Dedifferentiated amniotic fluid mesenchymal stem cell (primary cell): ENCODE measurements around the gene TAAR6.
"Not testable (repeated sequence)": the region's sequence is repeated elsewhere in the genome, so short reads cannot be mapped to it uniquely, and the experiment has no call there.

Experiments used
- DNase-seq: peaks from one replicate; pipeline ENCODE4 v3.0.0-alpha.2; 2016; ENCODE audit errors: extremely low spot score

Gene TAAR6, protein sequence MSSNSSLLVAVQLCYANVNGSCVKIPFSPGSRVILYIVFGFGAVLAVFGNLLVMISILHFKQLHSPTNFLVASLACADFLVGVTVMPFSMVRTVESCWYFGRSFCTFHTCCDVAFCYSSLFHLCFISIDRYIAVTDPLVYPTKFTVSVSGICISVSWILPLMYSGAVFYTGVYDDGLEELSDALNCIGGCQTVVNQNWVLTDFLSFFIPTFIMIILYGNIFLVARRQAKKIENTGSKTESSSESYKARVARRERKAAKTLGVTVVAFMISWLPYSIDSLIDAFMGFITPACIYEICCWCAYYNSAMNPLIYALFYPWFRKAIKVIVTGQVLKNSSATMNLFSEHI

DNA sequence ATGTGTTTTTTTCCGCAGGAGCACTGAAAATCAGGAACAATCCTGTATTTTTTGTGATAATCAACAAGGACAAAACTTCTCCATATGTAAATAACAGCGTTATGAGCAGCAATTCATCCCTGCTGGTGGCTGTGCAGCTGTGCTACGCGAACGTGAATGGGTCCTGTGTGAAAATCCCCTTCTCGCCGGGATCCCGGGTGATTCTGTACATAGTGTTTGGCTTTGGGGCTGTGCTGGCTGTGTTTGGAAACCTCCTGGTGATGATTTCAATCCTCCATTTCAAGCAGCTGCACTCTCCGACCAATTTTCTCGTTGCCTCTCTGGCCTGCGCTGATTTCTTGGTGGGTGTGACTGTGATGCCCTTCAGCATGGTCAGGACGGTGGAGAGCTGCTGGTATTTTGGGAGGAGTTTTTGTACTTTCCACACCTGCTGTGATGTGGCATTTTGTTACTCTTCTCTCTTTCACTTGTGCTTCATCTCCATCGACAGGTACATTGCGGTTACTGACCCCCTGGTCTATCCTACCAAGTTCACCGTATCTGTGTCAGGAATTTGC is at the start of gene TAAR6:
Gene TAAR6 (plus strand): TSS at position 102 of the 557 bp plus-strand sequence. CDS start 0 bp downstream, at position 102.
- no peak for DNase-seq

DNA sequence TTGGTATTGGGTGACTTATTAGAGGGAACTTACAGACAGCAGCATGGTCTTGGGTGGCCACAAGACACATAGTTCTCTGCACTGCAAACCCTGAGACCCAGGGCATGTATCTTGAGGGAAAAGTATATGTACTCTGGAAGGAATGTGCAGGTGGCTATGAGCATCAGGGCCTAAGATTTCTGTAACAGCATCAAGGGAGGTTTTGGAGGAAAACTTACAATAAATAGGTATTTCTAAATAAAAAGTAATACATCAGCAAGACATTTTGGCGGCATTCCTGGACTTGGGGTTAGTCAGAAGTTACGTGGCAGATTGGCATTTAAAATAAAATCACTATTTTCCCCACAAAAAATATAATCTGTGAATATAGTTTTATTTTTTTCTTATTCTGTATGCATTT is 49.2 kb upstream of the TAAR6 start:
- DNase-seq = no peak

DNA sequence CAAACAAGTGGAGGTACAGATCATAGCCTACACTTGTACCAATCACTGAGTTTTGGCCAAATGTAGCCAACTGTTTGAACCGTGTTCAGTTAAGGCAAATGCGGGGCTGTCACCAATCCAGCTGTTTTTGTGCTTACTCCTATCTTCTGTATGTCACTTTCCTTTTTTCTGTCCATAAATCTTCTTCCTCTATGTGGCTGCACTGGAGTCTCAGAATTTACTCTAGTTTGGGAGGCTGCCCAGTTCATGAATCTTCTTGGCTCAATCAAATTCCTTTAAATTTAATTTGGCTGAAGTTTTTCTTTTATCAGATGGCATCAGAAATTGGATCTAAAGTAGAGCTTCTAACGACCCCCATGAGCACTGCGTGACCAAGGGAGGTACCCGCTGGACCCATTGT is 45.5 kb upstream of the TAAR6 start:
- no peak for DNase-seq

DNA sequence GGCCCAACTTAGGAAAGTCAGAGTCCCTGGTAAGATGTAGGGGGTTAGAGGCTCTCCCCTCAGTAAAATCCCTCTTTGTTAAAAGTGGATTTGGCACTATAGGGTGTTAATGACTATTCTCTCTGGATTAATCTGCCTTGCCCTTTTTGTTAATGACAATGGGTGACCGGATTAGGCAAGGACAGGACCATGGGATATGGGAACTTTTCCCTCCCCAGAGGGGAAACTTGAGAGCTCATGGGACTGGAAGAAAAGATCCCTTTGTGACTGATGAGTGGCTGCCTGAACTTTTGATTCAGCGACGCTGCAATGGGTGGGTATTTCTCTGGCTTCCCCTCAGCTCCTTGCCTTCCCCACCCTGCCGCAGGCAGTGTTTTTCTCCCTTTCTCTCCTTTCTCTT is 44.3 kb upstream of the TAAR6 start:
- no peak for DNase-seq

DNA sequence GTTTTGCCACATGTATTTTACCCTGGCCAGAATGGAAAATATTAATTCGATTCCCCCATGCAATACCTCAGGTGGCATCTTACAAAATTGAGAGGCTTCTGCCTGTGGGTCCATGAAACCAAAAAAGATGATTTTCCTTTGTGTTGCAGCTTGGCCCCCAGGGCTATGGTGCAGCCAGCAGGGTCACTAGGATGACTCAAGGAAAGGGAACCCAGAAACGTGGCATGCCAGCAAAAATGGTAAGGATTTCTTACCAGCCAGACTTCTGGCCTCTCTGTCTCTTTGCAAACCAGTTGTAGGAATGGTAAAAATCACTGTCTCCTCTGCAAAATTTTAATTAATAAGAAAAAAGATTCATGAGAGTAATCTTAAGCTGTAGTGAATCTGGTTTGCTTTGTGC is 43.7 kb upstream of the TAAR6 start:
- no peak for DNase-seq

DNA sequence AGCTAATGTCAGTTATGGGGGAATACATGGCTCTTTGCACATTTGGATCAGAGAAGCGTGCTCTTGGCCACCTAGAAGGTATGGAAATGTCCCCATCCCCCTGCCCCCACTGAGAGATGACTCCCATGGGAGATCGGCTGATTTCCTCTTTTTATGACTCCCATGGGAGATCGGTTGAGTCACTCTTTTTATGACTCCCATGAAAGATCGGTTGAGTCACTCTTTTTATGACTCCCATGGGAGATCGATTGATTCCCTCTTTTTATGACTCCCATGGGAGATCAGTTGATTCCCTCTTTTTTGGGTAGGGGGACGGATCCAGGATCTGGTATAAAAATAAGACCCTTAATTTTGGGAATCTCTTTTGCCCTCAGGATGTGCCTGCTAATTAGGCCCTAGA is 42.3 kb upstream of the TAAR6 start:
- DNase-seq = no peak

DNA sequence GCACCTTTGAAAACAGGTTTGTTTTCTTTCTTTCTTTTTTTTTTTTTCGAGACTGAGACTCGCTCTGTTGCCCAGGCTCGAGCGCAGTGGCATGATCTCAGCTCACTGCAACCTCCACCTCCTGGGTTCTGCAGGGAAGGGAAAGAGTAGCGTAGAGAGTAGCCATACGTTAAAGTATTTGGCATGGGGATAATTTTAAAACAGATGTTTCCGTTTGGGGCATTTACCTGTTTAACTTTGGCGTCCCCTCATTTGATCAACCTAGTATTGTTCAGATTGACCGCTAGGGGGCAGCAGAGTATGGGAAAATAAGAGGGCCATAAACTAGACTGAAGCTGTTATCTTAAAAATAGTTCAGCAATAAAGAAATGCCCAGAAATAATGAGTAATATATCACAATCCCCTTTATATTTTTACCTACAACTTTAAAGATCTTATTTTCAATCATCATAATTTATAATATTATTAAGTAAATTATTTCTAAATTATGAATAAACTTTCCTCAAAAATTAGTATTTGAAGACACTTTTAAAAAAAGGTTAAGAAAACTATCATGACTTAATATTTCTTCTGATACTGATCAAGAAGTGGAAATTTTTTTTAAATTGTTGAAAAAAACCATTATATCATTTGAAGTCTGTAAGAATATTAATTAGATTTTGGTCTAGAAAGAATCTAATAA is 39.7 kb upstream of the TAAR6 start:
- peak; percentile 49 for DNase-seq

DNA sequence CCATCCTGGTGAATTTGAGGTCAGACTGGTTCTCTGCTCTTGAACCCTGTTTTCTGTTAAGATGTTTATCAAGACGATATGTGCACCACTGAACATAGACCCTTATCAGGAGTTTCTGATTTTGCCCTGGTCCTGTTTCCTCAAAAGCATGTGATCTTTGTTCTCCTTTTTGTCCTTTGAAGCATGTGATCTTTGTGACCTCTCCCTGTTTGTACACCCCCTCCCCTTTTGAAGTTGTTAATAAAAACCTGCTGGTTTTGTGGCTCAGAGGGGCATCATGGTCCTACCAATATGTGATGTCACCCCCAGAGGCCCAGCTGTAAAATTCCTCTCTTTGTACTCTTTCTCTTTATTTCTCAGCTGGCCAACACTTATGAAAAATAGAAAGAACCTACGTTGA is 35.6 kb upstream of the TAAR6 start:
- DNase-seq = not testable (repeated sequence)

DNA sequence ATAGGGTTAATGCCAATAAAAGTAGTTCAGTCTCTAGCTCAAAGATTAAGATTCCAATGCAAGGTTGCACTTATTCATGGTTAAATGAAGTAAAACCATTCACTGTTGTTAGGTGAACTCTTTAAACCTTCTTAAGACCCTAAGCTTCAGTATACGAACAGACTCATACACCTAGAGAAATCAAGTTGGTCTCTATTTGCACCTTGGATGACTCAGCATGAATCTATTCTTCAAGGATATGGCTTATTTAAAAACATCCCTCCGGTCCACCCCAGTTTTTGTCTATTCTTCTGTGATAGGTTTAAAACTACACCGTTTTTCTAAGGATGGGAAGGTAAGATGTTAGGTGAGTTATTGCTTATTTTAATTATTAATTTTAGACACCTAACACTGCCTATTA is 33.0 kb upstream of the TAAR6 start:
- no peak for DNase-seq

DNA sequence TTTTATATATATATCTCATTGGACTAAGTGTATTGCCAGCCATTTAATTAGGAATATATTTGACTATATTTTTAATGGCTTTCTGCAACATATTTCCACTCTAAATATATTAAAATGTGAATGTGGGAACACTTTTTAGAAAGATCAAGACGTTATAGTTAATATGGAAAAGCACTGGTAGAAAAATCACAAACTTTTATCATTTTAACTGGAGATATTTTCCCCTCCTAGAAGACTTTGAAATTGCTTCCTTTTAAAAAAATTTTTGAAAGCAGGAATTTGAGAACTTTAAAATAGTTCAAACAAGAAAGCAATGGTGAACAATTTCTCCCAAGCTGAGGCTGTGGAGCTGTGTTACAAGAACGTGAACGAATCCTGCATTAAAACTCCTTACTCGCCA is 32.1 kb upstream of the TAAR6 start, which contains the start of gene TAAR9:
Gene TAAR9 (plus strand): TSS at position 301 of the 400 bp plus-strand sequence. CDS start 13 bp downstream, at position 314.
- no peak for DNase-seq

DNA sequence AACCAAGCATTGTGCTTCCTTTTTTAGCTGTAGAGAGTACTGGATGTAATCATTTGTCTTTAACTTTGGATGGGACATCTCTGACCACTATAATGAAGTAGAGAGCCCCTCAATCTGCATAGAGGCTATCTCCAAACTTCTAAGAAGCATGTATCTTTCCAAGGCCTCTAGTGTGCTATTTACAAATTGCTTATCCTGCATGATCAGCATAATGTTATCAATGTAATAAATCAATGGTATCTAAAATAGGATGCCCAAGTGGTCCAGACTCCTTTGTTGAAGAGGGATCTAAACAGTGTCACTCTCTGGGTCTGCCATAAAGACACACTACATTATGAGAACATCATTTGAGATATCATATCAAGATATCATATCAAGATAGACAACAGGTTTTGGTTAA is 25.3 kb upstream of the TAAR6 start:
- no peak for DNase-seq

DNA sequence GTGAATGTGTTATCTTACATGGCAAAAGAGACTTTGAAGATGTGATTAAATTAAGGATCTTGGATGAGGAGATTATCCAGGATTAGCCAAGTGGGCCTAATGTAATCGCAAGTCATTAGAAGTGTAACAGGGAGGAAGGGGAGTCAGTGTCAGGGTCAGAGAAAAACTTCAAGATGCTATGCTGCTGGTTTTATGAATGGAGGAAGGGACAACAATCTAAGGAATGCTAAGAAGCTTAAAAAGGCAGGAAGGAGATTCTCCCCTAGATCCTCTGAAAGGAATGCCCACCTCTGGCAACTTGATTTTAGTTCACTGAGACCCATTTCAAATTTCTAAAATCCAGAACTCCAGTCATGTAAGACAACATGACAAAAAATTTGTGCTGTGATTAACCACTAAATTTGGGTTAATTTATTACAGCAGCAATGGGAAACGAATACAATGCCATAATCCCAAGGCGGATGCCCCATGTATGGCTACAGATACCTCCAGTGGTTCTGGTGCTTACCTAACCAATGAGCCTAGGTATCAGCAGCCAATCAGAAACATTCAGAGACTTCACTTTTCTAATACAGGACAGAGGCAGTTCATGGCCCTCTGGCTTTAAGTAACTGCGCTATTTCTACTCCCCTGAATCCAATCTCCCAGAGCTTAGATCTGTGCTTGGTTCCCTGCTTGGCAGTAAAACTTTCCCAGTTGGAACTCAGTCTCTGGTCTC is 21.2 kb upstream of the TAAR6 start:
- DNase-seq = no peak

DNA sequence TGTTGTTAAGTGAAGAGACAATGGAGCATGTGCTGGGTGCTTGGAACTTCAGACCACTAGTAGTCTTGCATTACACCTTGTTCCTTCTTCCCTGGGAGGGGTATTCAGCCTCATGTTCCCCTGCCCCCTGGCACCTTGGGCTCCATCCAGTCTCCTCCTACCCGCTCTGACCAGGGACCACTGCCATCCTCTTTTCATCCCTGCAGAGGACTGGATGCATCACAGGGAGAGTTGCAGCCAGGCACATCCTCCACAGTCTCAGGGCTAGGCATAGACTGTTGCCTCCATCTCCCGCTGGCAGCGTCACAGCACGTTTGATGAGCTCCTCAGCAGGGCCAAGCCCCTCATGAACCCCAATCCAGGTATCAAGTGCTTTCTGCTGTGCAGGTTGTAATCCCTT is 18.9 kb upstream of the TAAR6 start:
- DNase-seq = no peak

DNA sequence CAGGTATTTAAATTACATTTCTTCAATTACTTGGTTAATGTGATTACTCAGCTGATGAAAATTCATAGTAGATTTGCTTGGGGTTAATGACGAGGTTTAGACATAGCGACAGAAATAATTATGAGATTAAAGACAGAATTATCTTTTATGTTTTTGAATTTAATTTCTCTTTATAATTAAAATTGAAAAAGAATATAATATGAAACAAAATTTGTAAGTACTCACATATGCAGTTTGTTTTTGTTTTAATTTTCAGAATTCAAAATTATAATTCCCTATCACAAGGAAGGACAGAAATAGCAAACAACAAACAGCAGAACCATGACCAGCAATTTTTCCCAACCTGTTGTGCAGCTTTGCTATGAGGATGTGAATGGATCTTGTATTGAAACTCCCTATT is 17.8 kb upstream of the TAAR6 start, which contains the start of gene TAAR8:
Gene TAAR8 (plus strand): TSS at position 301 of the 400 bp plus-strand sequence. CDS start 21 bp downstream, at position 322.
- DNase-seq = no peak

DNA sequence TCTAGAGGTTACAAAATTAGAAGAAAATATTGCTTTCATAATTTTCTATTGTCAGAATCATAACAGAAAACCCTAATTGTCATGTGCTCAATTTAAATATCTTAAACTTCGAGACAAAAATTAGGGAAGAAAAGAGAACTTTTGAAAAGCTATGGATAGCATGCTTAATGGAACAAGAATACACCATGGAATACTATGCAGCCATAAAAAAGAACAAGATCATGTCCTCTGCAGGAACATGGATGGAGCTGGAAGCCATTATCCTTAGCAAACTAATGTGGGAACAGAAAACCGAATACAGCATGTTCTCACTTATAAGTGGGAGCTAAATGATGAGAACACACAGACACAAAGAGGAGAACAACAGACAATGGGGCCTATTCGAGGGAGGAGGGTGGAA is 10.0 kb upstream of the TAAR6 start:
- not testable (repeated sequence) for DNase-seq

DNA sequence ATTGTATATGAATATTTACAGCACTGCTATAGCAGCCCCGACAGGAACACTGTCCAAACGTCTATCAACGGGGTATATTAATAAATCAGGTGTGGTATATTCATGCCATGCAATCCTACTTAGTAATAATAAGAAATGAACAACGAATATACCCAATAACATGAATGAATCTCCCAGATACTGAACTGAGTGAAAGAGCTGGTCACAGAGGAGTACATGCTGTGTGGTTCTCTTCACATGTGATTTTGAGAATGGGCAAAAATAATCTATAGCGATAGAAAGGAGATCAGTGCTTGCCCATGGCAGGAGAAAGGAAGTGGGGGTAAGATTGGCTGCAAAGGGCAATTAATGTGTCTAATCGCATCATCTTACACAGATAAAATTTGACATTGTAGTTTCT is 3.7 kb upstream of the TAAR6 start:
- no peak for DNase-seq

DNA sequence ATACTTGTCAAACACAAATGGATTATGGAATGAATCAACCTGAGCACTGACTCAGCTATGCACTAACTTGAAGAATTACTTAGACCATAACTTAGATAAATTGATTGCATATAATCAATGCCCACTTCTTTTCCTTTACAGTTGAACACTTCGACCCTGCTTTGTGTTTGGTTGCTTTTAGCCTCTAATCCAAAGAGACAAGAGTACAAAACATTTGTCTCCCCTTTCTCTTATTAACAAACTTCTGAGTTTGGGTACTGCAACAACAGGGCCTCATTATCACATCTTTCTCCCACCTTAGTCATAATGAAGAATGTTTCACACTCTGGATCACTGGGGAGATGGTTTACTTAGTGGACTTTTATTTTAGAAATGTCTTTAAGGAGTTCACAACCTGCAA is 2.6 kb upstream of the TAAR6 start:
- no peak for DNase-seq

DNA sequence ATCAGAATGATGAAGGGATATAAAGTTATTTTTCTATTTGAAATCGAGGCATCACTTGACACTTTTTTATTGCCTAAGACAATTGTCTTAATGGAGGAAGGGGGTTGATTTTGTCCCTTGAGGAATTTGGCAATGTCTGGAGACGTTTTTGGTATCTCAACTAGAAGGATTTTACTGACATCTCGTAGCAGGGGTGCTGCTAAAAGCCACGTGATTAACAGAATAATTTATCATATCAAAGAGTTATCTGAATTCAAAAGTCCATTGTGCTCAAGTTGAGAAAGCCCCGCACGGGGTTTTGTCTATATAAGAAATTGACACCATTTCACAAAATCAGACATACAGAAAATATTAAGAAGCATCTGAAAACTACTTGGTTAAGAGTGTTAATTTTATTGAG is 1.5 kb upstream of the TAAR6 start:
- no peak for DNase-seq

DNA sequence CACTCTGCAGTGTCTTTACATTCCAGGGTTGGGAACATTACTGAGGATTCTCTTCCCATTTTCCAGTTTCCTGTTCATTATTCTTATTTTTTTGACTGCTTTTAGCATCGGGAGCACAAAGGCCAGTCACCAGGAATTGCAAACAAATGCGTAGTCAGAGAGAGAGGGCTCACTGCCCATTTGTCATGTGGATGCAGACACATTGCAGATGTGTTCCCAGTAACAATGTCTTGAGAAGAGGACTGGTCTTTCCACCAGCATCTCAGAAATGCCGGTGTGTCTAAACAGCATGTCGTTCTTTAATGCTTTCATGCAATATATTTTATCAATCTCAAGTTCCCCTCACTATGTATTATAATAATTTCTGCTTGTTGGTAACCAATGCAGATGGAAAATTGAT is 952 bp upstream of the TAAR6 start:
- no peak for DNase-seq

DNA sequence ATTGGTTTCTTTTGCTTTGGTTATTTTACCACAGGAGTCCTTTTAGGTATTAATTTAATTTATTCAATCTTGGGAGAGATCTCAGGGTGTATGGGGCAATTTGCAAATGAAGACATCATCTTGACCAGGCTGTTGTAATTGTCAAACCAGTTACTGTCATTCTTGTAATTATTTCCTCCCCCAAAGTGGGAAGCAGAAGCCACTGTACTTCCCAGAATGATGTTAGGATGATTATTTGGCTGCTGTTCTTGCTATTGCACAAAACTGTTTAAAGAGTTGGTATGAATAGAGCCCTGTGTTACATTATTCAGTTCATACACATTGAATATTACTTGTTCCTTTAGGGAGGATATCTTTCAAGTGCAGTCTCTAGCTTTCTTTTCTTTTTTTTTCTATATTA is 1.7 kb downstream of the TAAR6 start:
- no peak for DNase-seq

DNA sequence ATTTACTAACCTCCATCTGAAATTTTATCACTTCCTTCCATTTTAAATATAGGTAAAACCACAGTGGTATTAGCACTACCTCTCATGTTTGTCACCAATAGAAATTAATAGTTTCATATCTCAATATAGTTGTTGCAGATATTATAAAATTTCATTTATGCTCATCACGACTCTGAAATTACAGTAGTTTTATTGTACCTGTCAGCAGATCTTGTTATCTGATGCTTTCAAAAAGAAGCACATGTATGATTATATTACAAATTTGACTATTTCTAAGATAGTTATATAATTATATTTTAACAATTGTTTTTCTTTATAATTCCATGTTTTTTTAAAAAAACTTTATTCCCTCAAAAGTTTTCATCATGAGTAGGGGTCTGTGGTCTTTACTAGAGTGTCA is 14.6 kb downstream of the TAAR6 start:
- no peak for DNase-seq

DNA sequence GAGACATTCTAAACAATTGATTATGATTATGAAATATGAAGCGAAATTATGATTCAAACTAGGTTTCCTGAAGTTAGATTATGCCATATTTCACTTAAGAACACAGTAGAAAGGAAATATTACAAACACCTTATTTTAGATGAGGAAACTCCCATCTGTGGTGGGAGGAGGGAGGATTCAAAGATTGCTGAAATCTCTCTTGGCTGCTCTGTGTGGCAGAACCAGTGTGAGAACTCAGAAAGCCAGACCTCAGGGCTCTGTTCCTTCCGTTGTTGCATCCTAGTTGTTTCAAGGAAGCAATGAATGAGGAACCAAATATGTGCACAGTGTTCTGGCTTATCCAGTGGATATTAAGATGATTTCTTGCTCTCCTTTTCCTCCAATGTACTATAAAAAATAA is 17.3 kb downstream of the TAAR6 start:
- no peak for DNase-seq
